ENCODE results near the gene IQGAP2.

GRCh38 chr5:76683816-76684731 lies 281.0 kb downstream of the IQGAP2 start:
- TF ChIP-seq, protein P1, sequence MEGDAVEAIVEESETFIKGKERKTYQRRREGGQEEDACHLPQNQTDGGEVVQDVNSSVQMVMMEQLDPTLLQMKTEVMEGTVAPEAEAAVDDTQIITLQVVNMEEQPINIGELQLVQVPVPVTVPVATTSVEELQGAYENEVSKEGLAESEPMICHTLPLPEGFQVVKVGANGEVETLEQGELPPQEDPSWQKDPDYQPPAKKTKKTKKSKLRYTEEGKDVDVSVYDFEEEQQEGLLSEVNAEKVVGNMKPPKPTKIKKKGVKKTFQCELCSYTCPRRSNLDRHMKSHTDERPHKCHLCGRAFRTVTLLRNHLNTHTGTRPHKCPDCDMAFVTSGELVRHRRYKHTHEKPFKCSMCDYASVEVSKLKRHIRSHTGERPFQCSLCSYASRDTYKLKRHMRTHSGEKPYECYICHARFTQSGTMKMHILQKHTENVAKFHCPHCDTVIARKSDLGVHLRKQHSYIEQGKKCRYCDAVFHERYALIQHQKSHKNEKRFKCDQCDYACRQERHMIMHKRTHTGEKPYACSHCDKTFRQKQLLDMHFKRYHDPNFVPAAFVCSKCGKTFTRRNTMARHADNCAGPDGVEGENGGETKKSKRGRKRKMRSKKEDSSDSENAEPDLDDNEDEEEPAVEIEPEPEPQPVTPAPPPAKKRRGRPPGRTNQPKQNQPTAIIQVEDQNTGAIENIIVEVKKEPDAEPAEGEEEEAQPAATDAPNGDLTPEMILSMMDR (IDR thresholded peaks at IDR 0.05): no peak
- TF ChIP-seq EZH2 (IDR thresholded peaks at IDR 0.05; ENCODE audit: borderline replicate concordance, insufficient read depth, low read depth, low read length, poor library complexity, severe bottlenecking): no peak
